ENCODE results near the gene OSTC.

OSTC gene

GRCh38 chr4:108612365-108612764 lies 38.0 kb upstream of the OSTC start:
- no peak overlapping the region for H3K27ac ChIP-seq
- DNase-seq (ENCODE audit: low spot score): no peak
- CTCF ChIA-PET: no interaction called here
- POLR2A ChIA-PET (ENCODE audit: low non-redundant PET): no interaction called here
- no peak for TF ChIP-seq CTCF (conservative IDR thresholded peaks at IDR 0.05; ENCODE audit: low read depth)

DNA sequence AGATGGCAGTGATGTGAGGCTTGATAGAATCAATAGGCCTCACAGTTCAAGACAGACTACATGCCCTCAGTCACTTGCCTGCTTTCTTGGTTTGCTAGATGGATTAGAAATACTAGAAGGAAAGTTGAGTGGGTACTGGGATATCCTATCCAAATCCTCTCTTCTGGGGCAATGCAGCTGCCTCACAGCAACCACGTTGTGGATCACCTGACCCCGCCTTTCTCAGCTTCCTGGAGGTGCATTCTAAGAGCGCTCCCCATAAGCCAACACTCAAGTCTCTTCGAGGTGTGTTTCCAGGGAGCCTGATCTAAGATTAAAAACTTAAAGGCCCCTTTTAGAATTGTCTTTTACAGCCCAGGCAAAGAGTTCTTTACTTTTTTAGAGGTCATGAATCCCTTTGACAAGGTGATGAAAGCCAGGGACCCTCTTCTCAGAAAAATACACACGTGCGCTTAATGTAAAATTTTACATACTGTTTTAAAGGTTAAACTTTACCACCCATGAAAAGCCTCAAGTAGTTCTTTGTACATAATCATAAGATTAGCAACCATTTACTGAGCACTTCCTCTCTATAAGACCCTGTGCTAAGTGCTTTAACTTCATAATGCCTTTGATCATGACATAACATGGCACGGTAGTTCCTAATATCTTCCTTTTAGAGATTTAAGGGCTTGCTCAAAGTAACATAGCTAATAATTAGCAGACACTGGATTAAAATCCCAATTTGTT lies 30.9 kb upstream of the OSTC start:
- no peak overlapping the region for H3K27ac ChIP-seq
- TF ChIP-seq CTCF (conservative IDR thresholded peaks at IDR 0.05; ENCODE audit: low read depth): no peak
- POLR2A ChIA-PET (ENCODE audit: low non-redundant PET): no interaction called here
- CTCF ChIA-PET: no interaction called here
- DNase-seq (ENCODE audit: low spot score): no peak

DNA sequence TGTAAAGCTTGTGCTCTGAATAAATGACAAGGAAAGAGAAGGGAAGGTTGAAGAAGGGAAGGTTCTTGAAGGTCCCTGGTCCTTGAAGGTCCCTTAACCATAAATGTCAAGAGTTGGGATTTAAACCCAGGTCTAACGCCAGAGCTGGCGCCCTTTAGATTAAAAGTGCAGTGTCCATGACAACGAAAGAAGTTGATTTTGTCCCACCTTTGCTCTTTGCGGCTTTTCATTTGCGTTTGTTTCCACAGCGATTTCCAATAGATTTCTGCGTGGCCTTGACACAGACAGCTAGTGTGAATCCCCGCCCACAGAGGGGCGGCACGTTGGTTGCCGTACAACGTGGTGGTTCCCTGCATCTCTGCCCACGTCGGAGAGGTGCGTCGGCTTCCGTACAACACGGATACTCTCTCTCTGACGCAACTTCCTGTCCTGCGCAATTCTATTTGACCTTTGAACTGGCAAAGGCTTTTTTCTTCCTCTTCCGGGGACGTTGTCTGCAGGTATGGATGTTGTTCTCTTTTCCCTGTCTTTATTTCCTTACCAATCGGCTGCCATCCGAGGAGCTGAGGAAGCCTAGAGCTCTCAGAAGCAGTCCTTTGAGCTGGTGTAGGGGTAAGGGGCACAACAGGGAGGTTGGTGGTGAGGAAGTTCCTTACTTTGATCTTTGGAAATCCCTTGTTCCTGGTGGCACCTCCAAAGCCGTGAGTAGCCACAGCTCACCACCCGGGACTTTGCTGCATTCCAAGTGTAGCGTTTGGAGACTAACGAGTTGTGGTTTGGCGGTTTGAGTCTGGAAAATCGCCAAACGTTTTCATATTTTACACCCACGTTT lies 30.1 kb upstream of the OSTC start, which contains the start of gene RPL34:
Gene RPL34, plus strand, starts transcription at position 476 of the 832 bp plus-strand sequence. CDS start 1,384 bp downstream, outside the sequence.
- DNase-seq (ENCODE audit: low spot score): peak; percentile 93
- POLR2A ChIA-PET (ENCODE audit: low non-redundant PET): no interaction called here
- H3K27ac ChIP-seq: peak within 1 kb of the TSS; percentile 79
- CTCF ChIA-PET: no interaction called here
- no peak for TF ChIP-seq CTCF (conservative IDR thresholded peaks at IDR 0.05; ENCODE audit: low read depth)

- peak overlapping the region; percentile 79 for H3K27ac ChIP-seq
- CTCF ChIA-PET: no interaction called here
- no peak for TF ChIP-seq CTCF (conservative IDR thresholded peaks at IDR 0.05; ENCODE audit: low read depth)
- POLR2A ChIA-PET (ENCODE audit: low non-redundant PET): no interaction called here
- DNase-seq (ENCODE audit: low spot score): no peak
These were observed 29.2 kb upstream of the OSTC start for GRCh38 chr4:108620933-108621905.

DNA sequence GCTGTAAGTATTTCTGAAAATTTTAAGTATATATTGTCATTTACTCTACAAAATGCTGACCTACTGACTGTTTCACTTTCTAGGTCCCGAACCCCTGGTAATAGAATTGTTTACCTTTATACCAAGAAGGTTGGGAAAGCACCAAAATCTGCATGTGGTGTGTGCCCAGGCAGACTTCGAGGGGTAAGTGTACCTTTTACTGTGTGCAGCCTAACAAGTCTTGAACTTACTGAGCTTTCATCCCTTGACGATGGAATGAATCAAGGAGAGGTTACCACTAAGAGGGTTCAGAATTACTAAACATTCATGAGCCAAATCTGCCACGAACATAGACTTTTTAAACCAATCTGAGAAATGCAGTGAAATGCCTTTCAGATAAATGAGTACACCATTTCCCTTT lies 28.4 kb upstream of the OSTC start:
- no peak overlapping the region for H3K27ac ChIP-seq
- TF ChIP-seq CTCF (conservative IDR thresholded peaks at IDR 0.05; ENCODE audit: low read depth): no peak
- POLR2A ChIA-PET (ENCODE audit: low non-redundant PET): no interaction called here
- DNase-seq (ENCODE audit: low spot score): no peak
- CTCF ChIA-PET: no interaction called here

DNA sequence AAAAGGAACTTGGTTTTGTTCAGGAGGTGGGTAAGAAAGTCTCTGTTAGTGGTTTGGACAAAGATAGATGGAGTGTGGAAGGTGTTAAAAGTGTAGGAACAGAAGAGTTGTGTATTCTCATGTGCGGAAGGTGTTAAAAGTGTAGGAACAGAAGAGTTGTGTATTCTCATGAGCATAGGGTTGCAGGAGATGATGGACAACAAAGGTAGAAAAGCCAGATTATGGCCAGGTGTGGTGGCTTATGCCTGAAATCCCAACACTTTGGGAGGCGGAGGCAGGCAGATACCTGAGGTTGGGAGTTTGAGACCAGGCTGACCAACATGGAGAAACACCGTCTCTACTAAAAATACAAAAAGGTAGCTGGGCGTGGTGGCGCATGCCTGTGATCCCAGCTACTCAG lies 27.6 kb upstream of the OSTC start:
- TF ChIP-seq CTCF (conservative IDR thresholded peaks at IDR 0.05; ENCODE audit: low read depth): no peak
- no peak for DNase-seq (ENCODE audit: low spot score)
- POLR2A ChIA-PET (ENCODE audit: low non-redundant PET): no interaction called here
- peak overlapping the region; percentile 38 for H3K27ac ChIP-seq
- CTCF ChIA-PET: no interaction called here

Measured in RWPE1 (cell line).